Heart left ventricle (tissue), 13 donors: ENCODE data around the gene CPEB1.

Experiments
- POLR2A ChIP-seq, 2 donors: fragments of 450-650 bp; IDR thresholded peaks; one replicate each; pipeline ENCODE4 v1.6.1; 2017; ENCODE audit warnings: antibody characterized with exemption in 2 of 2, mild to moderate bottlenecking in 2 of 2, moderate library complexity in 2 of 2
- TF ChIP-seq, protein P1 (sequence below), 12 donors: fragments of 200-600 bp; sonication (generic) in 4 of 12; IDR thresholded peaks; one replicate each; pipeline versions ENCODE4 v1.5.0 to v1.8.0; 2018 to 2022; ENCODE audit warnings: antibody characterized with exemption in 12 of 12, mild to moderate bottlenecking in 5 of 12
- donor health status: ischemic (EF 13 %, LVEDD 7.1; RV severe dilation, severe dysfunction).
- donor health status: DM: no; HTN: yes; CAD: no.
- donor health status: DM: no; HTN: no; CAD: no.
- donor health status: ischemic (EF 25% LVEDD 6.9; RV normal size, moderate dysfunction).
- donor health status: ischemic (EF 25% LVEDD 5.7; RV mildly dilated, moderate dysfunction).
- donor health status: ischemic (EF 35%, LVEDD 5.7; RV mildly dilated, moderate dysfunction).
- donor health status: nonischemic (EF 11% LVEDD 7.7; RV severe dilation, severe dysfunction).
- donor health status: DM: yes; HTN: yes; CAD: no.
- donor health status: PGD.
- donor health status: ischemic (EF 29% LVEDD 5.4; RV normal size, mild dysfunction).
- donor health status: nonischemic (EF 23%, LVEDD 6.1; RV moderate dilation, normal function).

DNA sequence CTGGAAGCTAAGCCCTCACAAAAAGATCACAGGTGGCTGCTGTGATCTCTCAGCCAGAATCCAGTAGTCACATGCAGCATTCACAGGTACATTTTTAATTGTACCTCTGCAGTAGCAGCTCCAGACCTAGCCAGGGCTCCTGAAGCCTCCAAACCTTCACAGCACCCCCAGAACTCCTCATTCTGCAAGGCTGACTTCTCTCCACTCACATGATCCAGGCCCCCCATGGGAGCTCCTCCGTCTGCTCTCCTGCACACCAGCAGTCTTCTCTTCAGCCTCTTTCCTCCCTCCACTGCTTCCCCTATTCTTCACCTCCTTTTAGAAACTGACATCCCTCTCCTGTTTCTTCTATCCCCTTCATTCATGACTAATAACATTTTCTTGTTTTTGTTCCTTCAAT is 13.2 kb upstream of the CPEB1 start:
- TF ChIP-seq, protein P1, sequence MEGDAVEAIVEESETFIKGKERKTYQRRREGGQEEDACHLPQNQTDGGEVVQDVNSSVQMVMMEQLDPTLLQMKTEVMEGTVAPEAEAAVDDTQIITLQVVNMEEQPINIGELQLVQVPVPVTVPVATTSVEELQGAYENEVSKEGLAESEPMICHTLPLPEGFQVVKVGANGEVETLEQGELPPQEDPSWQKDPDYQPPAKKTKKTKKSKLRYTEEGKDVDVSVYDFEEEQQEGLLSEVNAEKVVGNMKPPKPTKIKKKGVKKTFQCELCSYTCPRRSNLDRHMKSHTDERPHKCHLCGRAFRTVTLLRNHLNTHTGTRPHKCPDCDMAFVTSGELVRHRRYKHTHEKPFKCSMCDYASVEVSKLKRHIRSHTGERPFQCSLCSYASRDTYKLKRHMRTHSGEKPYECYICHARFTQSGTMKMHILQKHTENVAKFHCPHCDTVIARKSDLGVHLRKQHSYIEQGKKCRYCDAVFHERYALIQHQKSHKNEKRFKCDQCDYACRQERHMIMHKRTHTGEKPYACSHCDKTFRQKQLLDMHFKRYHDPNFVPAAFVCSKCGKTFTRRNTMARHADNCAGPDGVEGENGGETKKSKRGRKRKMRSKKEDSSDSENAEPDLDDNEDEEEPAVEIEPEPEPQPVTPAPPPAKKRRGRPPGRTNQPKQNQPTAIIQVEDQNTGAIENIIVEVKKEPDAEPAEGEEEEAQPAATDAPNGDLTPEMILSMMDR (IDR thresholded peaks at IDR 0.05) = no peak
- TF ChIP-seq POLR2A (IDR thresholded peaks at IDR 0.05) = no peak
